ENCODE data around the gene KIR3DL3. TPM values are rescaled to one million over a fixed set of nuclear protein-coding genes. Genes with fewer than 3 reads are reported as not detected.
"Not testable (repeated sequence)": the region's sequence is repeated elsewhere in the genome, so short reads cannot be mapped to it uniquely, and the experiment has no call there.

The KIR3DL3 gene
- total RNA-seq (2014; rRNA removed; shearing (Covaris generic)) = not detected in 2 replicates

DNA sequence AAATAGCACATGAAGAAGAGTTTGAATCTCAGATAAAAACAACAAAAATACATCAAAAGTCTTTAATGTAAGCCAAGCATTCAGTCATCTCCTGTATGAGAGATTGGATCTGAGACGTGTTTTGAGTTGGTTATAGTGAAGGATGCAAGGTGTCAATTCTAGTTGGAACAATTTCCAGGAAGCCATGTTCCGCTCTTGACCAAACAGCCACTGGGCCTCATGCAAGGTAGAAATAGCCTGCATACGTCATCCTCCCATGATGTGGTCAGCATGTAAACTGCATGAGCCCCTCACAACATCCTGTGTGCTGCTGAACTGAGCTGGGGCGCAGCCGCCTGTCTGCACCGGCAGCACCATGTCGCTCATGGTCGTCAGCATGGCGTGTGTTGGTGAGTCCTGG is at the start of gene KIR3DL3:
Gene KIR3DL3, plus strand, starts transcription at position 301 of the 400 bp plus-strand sequence. Its CDS starts 55 bp downstream, at position 356.
- no peak for DNase-seq (ENCODE audit: low read depth)

DNA sequence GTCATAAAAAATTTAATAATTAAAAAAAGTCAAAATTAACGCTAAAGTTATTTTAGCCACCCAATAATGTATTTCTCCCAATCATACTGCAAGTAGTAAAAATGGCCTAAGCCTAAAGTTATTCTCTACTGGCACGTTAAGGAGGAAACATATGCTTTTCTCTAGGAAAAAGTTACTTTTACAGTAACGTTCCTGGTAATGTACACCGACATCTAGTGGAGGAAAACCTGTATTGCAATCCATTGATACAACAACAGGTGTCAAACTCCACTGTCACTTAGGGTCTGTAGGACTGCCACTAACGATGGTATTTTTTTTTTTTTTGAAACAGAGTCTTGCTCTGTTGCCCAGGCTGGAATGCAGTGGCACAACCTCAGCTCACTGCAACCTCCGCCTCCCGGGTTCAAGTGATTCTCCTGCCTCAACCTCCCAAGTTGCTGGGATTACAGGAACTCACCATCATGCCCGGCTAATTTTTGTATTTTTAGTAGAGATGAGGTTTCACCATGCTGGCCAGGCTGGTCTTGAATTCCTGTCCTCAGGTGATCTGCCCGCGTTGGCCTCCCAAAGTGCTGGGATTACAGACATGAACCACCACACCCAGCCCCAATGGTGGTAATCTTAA is 47.9 kb upstream of the KIR3DL3 start:
- DNase-seq (ENCODE audit: low read depth) = peak; percentile 35

DNA sequence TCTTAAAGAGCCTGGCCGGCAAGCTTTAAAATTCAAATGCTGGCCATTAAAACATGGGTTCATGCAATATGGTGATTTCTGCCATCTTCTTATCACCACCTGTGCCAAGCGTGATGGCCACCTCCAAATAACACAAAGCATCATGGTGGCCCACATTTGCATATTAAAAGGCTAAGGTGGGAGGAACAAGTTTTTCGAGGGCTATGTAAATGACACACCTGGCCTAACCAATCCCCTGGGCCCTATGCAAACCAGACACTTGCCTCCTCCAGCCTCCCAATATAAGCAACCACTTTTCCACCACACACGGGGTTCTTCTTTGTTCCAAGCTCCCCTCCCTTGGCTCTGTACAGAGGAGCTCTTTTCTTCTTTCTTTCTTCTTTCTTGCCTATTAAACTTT is 47.0 kb upstream of the KIR3DL3 start:
- no peak for DNase-seq (ENCODE audit: low read depth)

DNA sequence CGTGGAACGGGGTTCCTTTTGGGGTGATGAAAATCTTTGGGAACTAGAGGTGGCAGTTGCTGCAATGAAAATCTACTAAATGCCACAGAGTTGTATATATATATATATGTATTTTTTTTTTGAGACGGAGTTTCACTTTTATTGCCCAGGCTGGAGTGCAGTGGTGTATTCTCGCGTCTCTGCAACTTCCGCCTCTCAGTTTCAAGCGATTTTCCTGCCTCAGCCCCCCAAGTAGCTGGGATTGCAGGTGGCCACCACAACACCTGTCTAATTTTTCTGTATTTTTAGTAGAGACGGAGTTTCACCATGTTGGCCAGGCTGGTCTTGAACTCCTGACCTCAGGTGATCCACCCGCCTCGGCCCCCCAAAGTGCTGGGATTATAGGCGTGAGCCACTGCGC is 42.6 kb upstream of the KIR3DL3 start:
- DNase-seq (ENCODE audit: low read depth) = not testable (repeated sequence)

DNA sequence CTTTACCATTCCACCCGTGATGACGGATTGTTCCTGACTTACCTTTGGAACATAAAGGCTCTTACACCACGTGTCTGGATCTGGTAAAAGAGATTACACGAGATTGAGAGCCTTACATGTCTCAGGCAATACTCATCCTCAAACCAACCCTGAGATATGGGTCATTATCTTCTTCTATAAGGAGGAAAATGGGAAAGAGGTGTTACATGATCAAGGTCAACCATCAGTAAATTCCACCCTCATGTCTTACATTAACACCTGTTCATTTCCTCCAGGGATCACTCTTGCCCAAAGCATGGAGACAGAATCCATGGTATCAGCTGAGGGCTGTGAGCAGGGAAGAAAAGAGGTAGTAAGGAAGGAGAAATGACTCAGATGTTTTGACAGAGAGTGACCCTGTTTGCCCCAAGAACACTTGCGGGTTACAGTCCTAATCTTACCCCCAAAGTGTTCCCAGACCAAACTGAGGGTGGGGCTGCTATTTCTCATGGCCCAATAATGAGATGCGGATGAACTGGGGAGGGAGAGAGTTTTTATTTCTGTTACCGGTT is 41.9 kb upstream of the KIR3DL3 start:
- no peak for DNase-seq (ENCODE audit: low read depth)

DNA sequence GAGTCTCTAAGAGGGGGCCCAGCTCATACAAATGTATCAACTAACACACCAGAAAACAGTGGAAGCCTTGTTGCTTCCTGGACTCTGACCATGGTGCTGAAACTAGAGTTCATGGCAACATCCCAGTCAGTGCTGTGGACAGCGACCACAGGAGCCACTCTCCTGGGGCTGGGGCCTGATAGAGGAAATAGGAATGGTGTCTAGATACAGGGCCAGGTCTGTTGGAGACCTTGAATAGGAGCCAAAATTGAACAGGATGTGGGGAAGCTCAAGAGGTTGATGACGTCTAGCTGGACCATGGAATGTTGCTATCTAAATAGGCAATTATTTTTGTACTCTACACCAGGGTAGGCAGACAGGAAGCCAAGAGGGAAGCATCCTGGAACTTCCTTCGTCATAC is 39.7 kb upstream of the KIR3DL3 start:
- peak; percentile 82 for DNase-seq (ENCODE audit: low read depth)

DNA sequence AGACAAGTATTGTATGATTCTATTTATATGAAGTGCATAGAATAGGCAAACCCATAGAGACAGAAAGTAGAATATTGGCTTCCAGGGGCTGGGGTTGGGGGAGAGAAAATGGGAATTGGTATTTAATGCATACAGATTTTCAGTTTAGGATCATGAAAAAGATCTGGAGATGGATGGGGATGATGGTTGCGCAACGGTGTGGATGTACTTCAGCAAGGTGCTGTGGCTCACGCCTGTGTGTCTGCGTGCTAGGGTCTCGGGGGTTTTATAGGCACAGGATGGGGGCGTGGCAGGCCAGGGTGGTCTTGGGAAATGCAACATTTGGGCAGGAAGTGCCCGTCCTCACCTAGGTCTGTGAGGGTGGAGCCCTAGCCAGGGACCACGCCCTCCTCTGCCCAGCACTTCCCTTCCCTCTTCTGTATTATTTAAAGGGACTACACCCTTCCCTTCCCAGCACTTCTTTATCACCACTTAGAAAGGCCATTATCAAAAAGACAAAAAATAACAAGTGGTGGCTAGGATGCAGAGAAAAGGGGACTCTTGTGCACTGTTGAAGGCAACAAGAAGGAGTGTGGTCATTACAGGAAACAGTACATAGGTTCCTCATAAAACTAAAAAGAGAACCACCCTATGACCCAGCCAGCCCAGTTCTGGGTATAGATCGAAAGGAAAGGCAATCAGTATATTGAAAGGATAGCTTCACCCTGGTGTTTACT is 32.5 kb upstream of the KIR3DL3 start:
- DNase-seq (ENCODE audit: low read depth) = no peak

DNA sequence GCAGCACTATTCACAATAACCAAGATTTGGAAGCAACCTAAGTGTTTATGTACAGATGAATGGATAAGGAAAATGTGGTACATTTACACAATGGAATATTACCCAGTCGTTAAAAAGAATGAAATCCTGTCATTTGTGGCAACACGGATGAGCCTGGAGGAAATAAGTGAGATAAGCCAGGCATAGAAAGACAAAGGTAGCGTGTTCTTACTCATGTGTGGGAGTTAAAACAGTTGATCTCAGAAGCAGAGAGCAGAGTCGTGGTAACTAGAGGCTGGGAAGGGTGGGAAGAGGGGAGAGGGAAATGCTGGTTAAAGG is 32.0 kb upstream of the KIR3DL3 start:
- no peak for DNase-seq (ENCODE audit: low read depth)

DNA sequence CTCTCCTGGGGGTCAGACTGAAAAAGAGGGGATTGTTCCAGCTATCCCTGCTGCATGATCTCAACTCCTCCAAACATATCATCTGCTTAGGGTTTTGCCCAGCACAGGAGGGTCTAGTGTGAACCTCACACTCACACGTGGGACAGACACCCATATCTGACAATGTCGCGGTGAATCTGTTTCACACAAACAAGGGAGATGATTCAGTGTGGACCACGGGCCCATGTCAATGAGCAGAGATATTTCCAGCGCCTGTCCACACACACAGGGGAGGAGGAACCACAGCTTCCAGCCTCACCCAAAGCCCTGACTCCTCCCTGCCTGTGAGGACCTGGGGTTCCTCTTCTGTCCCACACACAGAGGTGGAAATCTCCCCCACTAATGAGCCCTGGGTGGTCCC is 29.6 kb upstream of the KIR3DL3 start:
- no peak for DNase-seq (ENCODE audit: low read depth)

DNA sequence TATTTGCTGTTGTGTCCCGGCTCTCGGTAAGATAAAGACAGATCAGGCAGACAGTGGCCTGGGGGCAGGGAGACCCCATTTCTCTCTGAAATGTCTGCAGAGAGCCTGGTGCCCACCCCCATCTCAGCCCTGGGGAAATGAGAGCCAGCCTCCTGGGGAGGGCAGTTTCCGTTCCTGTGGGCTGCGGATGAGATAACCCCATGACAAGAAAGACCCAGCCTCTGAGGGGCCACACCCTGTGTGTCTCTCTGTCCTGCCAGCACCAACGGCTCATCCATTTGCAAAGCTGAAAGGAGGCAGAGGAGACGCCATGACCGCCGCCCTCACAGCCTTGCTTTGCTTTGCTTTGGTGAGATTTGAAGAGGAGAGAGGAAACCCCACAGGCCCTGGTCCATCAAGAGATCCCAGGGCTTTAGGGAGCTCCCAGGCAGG is 28.1 kb upstream of the KIR3DL3 start:
- DNase-seq (ENCODE audit: low read depth) = no peak

DNA sequence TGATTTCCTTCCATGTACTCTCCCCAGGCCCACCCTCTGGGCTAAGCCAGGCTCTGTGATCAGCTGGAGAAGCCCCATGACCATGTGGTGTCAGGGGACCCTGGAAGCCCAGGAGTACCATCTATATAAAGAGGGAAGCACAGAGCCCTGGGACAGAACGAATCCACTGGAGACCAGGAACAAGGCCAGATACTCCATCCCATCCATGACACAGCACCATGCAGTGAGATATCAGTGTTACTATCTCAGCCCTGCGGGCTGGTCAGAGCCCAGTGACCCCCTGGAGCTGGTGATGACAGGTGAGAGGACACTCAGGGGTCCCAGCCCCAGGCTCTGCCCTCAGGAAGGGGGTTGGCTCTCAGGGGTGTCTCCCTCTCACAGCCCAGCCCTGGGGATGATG is 27.5 kb upstream of the KIR3DL3 start:
- DNase-seq (ENCODE audit: low read depth) = no peak

DNA sequence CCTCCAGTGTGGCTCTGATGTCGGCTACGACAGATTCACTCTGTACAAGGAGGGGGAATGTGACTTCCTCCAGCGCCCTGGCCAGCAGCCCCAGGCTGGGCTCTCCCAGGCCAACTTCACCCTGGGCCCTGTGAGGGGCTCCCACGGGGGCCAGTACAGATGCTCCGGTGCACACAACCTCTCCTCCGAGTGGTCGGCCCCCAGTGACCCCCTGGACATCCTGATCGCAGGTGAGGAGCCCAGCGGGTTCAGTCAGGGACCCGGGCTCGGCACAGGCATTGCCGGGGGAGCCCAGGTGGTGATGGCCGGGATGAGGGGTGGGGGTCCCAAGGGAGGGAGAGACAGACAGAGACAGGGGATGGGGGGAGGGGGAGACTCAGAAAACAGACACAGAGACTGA is 26.5 kb upstream of the KIR3DL3 start:
- DNase-seq (ENCODE audit: low read depth) = not testable (repeated sequence)

DNA sequence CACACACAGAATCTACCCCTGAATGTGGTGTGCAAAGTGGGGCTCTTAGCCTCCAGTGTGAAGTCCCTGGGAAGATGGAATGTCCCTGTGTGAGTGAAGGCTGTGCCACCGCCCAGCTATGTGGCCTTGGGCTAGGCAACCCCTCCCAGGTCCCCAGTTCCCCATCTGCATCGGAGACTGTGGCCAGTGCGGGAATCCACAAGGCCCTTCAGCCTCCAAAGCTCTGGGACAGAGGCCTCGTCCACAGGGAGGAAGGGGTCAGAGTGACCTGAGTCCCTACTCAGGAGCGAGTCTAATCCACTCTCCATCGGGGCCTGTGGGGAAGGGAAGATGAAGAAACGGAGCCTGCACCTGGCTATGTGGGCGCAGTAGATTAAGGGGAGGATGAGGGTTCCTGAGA is 19.3 kb upstream of the KIR3DL3 start:
- no peak for DNase-seq (ENCODE audit: low read depth)

DNA sequence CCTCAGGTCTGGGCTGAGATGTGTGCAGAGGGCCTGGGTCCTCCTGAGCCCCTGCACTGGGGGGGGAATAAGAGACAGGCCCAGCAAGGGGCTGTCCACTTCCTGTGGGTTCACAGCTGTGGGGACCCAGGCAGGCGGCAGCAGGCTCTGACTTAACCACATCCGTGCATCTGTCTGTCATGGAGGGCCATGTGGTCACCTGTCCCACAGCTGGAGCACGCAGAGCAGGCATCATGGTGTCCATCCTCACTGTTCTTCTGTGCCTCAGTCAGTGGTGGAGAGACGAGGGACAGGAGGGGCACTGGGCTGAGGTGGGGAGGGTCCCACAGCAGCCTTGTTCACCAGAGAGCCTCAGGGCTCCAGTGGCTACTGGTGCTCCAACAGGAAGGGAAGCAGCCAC is 16.3 kb upstream of the KIR3DL3 start:
- DNase-seq (ENCODE audit: low read depth) = no peak

DNA sequence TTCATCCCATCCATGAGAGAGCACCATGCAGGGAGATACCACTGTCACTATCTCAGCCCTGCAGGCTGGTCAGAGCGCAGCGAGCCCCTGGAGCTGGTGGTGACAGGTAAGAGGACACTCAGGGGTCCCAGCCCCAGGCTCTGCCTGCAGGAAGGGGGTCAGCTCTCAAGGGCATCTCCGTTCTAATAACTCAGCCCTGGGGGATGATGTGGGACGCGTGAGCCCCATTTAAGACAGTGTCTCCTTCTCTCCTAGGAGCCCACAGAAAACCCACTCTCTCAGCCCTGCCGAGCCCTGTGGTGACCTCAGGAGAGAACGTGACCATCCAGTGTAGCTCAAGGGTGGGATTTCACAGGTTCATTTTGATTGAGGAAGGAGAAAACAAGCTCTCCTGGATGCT is 15.5 kb upstream of the KIR3DL3 start:
- DNase-seq (ENCODE audit: low read depth) = no peak

DNA sequence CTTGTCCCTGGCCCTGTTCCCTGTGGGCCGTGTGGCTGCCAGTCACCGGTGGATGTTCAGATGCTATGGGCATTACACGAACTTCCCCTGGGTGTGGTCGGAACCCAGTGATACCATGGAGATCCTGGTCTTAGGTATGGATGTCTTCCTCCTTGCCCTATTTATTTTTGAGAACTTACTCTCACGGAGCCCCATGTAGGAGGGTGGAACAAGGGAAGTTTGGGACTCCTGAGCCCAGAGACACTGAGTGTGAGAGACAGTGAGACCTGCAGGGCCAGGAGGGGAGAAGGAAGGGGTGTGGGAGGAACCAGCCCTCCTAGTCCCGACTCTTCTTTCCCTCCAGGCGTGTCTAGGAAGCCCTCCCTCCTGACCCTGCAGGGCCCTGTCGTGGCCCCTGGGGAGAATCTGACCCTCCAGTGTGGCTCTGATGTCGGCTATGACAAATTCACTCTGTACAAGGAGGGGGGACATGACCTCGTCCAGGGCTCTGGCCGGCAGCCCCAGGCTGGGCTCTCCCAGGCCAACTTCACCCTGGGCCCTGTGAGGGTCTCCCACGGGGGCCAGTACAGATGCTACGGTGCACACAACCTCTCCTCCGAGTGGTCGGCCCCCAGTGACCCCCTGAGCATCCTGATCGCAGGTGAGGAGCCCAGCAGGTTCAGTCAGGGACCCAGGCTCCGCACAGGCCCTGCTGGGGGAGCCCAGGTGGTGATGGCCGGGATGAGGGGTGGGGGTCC is 14.9 kb upstream of the KIR3DL3 start:
- DNase-seq (ENCODE audit: low read depth) = no peak

DNA sequence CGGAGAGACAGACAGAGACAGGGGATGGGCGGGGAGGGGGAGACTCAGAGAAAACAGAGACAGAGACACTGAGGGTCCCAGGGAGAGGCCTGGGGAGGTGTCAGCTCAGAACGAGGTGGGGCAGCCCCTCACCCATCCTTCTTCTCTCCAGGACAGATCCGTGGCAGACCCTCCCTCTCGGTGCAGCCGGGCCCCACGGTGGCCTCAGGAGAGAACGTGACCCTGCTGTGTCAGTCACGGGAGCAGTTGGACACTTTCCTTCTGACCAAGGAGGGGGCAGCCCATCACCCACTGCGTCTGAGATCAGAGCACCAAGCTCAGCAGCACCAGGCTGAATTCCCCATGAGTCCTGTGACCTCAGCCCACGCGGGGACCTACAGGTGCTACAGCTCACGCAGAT is 14.3 kb upstream of the KIR3DL3 start:
- not testable (repeated sequence) for DNase-seq (ENCODE audit: low read depth)

DNA sequence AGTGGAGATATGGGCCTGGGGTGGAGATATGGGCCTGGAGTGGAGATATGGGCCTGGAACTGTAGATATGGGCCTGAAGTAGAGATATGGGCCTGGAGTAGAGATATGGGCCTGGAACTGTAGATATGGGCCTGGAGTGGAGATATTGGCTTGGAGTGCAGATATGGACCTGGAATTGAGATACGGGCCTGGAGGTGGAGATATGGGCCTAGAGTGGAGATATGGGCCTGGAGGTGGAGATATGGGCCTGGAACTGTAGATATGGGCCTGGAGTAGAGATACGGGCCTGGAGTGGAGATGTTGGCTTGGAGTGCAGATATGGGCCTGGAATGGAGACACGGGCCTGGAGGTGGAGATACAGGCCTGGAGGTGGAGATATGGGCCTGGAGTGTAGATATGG is 402 bp downstream of the KIR3DL3 start:
- no peak for DNase-seq (ENCODE audit: low read depth)

DNA sequence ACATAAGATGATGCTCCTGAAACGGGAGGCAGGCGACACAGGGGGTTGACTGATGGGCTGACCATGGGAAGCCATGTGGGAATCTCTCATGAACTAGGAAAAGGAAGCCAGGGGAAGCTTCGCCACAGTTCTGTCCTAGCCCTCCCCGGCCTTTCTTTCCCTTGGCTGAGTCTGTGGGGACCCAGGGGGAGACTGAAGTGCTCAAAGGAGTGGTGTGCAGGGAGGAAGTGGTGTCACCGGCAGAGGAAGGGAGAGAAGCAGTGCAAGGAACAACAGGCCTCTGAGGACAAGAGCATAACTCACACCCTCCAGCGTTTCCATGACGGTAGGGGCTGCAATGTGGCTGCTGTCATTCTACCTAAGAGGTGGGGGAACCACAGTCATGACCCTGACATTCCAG is 1.1 kb downstream of the KIR3DL3 start:
- no peak for DNase-seq (ENCODE audit: low read depth)

DNA sequence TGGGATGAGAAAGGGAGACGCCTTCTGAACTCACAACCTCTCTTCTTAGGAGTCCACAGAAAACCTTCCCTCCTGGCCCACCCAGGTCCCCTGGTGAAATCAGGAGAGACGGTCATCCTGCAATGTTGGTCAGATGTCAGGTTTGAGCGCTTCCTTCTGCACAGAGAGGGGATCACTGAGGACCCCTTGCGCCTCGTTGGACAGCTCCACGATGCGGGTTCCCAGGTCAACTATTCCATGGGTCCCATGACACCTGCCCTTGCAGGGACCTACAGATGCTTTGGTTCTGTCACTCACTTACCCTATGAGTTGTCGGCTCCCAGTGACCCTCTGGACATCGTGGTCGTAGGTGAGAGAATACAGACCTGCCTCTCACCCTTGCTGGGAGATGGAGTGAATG is 3.3 kb downstream of the KIR3DL3 start:
- DNase-seq (ENCODE audit: low read depth) = no peak

DNA sequence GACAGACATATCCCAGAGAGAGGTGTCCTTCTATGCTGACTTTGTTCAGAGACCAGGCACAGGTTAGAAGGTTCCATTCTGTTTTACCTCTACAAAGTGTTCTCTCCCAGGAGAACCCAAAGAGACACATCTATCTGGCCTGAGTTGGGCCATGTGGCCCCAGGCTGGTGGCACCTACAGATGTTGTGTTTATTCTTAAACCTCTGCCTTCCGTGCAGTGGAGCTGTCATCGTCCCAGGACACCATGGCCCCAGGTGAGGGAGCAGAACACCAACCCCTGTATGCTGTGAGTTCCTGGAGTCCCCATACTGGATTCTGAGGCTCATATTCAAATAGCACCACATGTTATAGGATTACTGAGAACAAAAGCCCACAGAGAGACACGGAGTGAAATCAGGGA is 3.9 kb downstream of the KIR3DL3 start:
- DNase-seq (ENCODE audit: low read depth) = no peak

DNA sequence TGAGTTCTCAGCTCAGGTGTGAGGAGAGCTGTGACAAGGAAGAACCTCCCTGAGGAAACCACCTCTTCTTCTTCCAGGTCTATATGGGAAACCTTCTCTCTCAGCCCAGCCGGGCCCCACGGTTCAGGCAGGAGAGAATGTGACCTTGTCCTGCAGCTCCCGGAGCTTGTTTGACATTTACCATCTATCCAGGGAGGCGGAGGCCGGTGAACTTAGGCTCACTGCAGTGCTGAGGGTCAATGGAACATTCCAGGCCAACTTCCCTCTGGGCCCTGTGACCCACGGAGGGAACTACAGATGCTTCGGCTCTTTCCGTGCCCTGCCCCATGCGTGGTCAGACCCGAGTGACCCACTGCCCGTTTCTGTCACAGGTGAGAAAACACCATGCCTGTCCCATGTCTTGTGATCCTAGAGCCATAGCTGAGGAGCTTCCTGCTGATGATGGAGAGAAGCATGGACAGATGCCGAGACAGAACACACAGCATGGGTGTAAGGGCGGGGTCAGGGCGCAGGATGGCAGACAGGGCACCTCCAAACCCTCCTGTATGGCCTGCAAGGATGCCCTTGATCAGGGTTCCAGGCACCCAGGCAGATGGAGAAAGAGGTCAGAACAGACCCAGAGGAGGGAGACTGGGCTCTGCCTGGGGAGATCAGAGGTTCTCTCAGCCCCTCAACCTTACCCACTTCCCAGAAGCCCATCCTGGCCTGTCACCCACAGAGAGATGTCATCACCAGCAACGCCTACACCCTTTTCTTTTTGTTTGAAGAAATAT is 5.4 kb downstream of the KIR3DL3 start:
- DNase-seq (ENCODE audit: low read depth) = no peak
